Measurements from ENCODE around the gene OMA1.
"Not testable (repeated sequence)": the region's sequence is repeated elsewhere in the genome, so short reads cannot be mapped to it uniquely, and the experiment has no call there.

OMA1 gene

GRCh38 chr1:58524353-58524945 lies 22.1 kb downstream of the OMA1 start:
- DNase-seq, result no peak

- no peak for DNase-seq
Measured at GRCh38 chr1:58515794-58516401, 30.6 kb downstream of the OMA1 start.

- no peak for DNase-seq
Measured at GRCh38 chr1:58513956-58514355, 32.6 kb downstream of the OMA1 start.

DNA sequence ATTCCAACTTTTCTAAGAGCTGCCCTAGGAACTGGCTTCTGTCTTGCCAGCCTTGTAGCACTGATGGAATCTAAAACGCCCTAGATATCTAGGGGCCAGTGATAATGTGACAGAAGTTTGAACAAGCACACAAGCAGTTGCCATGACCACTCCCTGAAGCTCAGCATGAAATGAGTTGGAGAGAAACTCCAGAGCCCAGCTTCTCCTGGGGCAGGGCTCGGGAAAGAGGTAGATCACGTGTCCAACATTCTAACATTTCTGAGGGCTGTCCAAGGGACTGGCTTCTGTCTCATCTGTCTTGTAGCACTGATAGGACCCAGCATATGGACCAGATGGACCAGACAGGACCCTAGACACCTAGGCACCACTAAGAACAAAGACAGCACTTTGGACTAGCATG lies 37.9 kb downstream of the OMA1 start:
- no peak for DNase-seq

DNA sequence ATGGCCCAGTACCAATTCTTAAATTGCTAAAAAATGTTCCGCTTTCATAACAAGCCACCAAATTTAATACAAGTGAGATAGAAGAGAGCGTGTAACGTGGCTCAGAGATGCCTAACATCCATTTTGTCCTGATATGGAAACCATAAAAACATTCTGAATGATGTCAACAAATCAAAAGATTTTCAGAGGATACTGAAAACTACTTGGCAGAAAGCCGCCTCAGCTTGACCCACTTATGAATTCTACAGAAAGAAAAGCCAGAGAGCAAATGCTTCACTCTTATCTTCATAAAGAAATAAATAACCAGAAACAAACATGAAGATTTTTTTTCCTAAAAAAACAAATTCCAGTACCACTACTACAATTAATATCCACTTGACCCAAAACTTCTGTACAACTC lies 41.2 kb downstream of the OMA1 start:
- no peak for DNase-seq

GRCh38 chr1:58502519-58502918 lies 44.0 kb downstream of the OMA1 start:
- DNase-seq, result no peak

GRCh38 chr1:58500043-58500442 lies 46.5 kb downstream of the OMA1 start:
- no peak for DNase-seq

- no peak for DNase-seq
Measured at GRCh38 chr1:58497499-58497898, 49.0 kb downstream of the OMA1 start.

DNA sequence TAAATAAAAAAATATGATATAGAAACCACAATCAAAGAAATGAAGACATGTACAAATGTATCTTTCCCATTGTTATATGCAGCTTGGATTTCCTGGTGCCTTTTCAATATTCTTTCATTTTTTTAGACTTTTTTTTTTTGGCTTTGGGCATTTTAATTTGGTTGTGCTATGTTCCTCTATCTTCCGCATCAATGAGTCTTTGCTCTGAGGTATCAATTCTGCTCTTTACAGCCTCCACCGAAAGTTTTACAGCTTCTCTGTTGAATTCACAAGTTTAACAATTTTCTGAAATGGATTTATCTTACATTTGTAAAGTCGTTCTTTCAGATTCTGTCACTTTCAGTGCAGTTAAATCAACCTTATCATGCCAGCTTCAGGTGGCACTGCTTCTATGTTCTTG lies 50.5 kb downstream of the OMA1 start:
- no peak for DNase-seq

GRCh38 chr1:58488914-58489313 lies 57.6 kb downstream of the OMA1 start:
- not testable (repeated sequence) for DNase-seq

DNA sequence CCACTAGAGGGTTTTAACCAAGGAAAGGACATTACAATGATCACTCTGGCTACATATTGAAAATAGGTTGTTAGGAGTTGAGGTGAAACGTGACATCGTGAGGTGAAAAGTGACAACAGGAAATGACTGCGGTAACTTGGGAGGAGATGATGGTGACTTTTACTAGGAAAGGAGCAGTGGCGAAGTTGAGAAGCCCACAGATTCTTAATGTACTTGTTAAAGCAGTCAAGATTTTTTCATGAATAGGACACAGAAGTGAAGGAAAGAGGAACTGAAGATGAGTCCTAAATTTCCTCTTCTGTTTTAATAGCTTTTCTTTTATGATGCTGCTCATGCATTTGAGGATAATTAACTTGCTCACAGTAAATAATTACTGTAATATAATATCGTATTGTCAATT lies 59.5 kb downstream of the OMA1 start:
- DNase-seq, result no peak

GRCh38 chr1:58481962-58482361 lies 64.6 kb downstream of the OMA1 start:
- DNase-seq, result no peak

- no peak for DNase-seq
Measured at GRCh38 chr1:58480191-58480590, 66.3 kb downstream of the OMA1 start.

DNA sequence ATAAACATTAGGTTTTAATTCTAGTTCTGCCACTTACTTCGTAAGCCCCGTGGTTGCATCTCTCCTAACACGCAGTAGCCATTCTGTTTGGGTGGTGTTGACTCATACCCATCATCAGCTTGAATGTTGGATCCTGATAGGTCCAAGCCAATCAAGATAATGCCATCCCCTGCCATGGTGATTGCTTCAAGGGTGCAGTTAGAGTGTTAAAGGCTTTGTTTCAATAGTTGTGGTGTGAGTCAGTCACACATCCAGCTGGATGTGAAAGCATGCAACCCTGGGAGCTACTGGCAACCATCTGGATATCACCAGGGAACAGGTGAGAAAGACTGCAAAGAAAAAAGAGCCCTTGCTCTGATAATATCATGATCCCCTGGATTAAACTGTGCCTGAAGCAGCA lies 69.1 kb downstream of the OMA1 start:
- no peak for DNase-seq

DNA sequence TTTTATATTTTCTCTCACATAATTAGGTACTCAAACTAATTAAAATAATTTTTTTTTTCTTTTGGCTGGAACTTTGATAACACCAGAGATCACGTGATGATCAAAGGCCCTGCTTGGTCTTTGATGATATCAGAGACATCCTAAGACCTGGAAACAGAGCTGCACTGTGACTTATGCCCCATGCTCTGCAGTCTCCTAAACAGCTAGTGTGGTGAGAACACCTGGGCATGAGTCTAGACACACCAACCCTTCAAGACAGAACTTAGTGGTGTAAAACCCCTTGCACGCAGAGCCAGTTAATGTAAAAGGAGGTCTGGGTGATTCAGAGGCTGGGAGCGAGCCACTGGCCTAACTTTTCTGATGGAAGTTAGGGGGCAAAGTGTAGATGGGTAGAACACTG lies 70.3 kb downstream of the OMA1 start:
- no peak for DNase-seq

- DNase-seq, result no peak
Measured at GRCh38 chr1:58469476-58469875, 77.0 kb downstream of the OMA1 start.

GRCh38 chr1:58469016-58469415 lies 77.5 kb downstream of the OMA1 start:
- DNase-seq, result no peak

- DNase-seq, result no peak
Measured at GRCh38 chr1:58468612-58469011, 77.9 kb downstream of the OMA1 start.

- no peak for DNase-seq
Measured at GRCh38 chr1:58466630-58467241, 79.8 kb downstream of the OMA1 start.

- no peak for DNase-seq
Measured at GRCh38 chr1:58465825-58466629, 80.5 kb downstream of the OMA1 start.

DNA sequence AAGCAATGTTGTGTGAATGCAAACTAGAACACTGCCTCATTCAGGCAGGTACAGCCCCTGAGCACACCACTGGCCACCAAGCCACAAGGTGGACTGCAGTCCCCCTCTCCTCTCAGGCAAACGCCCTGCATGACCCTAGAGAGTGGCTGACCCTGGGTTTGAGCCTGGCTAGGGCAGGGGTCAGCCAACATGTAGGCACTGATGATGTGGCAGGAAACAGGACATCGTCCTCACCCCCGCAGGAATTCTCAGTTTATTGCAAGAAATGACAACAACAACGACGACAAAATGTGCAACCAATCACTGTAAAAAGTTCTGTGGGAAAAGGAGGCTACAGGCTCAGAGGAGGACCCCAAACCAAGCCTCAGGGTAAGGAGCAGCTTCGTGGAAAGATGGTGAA lies 81.3 kb downstream of the OMA1 start:
- DNase-seq, result no peak

GRCh38 chr1:58460469-58460868 lies 86.1 kb downstream of the OMA1 start:
- no peak for DNase-seq

DNA sequence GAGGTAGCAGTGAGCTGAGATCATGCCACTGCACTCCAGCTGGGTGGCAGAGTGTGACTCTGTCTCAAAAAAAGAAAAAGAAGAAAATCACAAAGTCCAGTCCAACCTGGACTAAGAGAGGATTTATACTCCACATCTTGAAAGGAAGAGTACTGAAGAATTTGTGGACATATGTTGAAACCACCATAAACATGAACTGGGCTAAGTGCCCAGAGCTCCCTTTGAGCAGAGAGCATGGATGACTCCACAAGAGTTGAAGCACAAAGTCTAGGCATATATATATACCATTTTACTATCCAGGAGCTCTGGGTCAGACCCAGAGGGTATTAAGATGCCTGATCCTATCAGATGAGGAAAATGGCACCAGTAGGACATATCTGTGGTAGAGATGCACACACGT lies 86.6 kb downstream of the OMA1 start:
- no peak for DNase-seq

- DNase-seq, result no peak
Measured at GRCh38 chr1:58457023-58457635, 89.4 kb downstream of the OMA1 start.

All from stimulated activated CD8-positive, alpha-beta memory T cell treated with anti-CD3 and anti-CD28 coated beads, Interleukin-4, amount 100 ng/mL, for 48 hours (primary cell).